HepG2 (cell line): ENCODE measurements around the gene NPPC. TPM values are rescaled to one million over a fixed set of nuclear protein-coding genes. Genes with fewer than 3 reads are reported as not detected.
A peak's percentile ranks its signal among the peaks of the same experiment; 100 is the strongest.

ENCODE experiments used
- ATAC-seq: fragments of 200-7000 bp; cut with Tn5 transposase; 3 replicates; pipeline ENCODE4 v1.9.1; 2020; ENCODE audit warnings: mild to moderate bottlenecking, moderate library complexity
- BruUV-seq: library from RNA; stranded (reverse); fragments of 400-500 nt; replicated peaks from 2 replicates; lab custom pipeline; 2021; lab: Mats Ljungman, UMichigan
- CTCF ChIA-PET: fragments of 300-600 bp; formaldehyde crosslinking; extraction: SDS; loops from one replicate; lab custom pipeline; 2021; ENCODE audit warnings: low total read pairs, inconsistent platforms, low intra/inter-chr PET ratio; lab: Yijun Ruan, JAX
- POLR2A ChIA-PET: fragments of 350-600 bp; sonication (Branson Sonifier 250); formaldehyde crosslinking; loops from one replicate; lab custom pipeline; 2020; ENCODE audit warnings: antibody characterized with exemption, inconsistent platforms; lab: Yijun Ruan, JAX
- DNase-seq: peaks from one replicate; pipeline ENCODE4 v3.0.0-alpha.2; 2015; ENCODE audit warnings: low spot score
- FAIRE-seq: peaks from 3 replicates; lab custom pipeline; 2011; peaks lifted over from hg19 to GRCh38; lab: Jason Lieb, UNC
- H2AFZ ChIP-seq: one replicate; pipeline ENCODE4 v1.6.1; 2011; ENCODE audit warnings: low read length, inconsistent platforms
- H3K27ac ChIP-seq: fragments of 300-600 bp; 3 replicates; pipeline ENCODE4 v1.8.0; 2011; ENCODE audit warnings: mixed run types, mild to moderate bottlenecking, mixed read lengths, low read length, inconsistent platforms; ENCODE audit not compliant: insufficient read depth; ENCODE audit errors: extremely low read length
- H3K27me3 ChIP-seq, 2 experiments: fragments of 200-600 bp in 1 of 2; 2 replicates in 1 of 2; 3 replicates in 1 of 2; pipeline versions ENCODE4 v1.6.0 to v1.8.0; 2011; ENCODE audit warnings: low read length in 2 of 2, mild to moderate bottlenecking in 2 of 2, moderate library complexity in 2 of 2, inconsistent platforms in 1 of 2; ENCODE audit not compliant: insufficient read depth in 2 of 2, control insufficient read depth in 1 of 2
- H3K36me3 ChIP-seq, 2 experiments: fragments of 200-600 bp in 1 of 2; replicated peaks in 1 of 2; 2 replicates in 1 of 2; 3 replicates in 1 of 2; pipeline versions ENCODE4 v1.5.1 to v1.8.0; 2011; ENCODE audit warnings: low read length in 2 of 2, inconsistent platforms in 1 of 2; ENCODE audit not compliant: insufficient read depth in 2 of 2, control insufficient read depth in 1 of 2
- H3K4me1 ChIP-seq: 2 replicates; pipeline ENCODE4 v1.5.1; 2012; ENCODE audit warnings: low read length, inconsistent platforms; ENCODE audit not compliant: insufficient read depth
- H3K4me2 ChIP-seq: 2 replicates; pipeline ENCODE4 v1.6.0; 2011; ENCODE audit warnings: low read depth, low read length, inconsistent platforms
- H3K4me3 ChIP-seq, 3 experiments: fragments of 200-600 bp in 1 of 3; sonication (generic), shearing (Covaris generic) in 1 of 3; replicated peaks in 1 of 3; 2 replicates each; pipeline ENCODE4 v1.5.1; 2011 to 2016; ENCODE audit warnings: low read length in 3 of 3, inconsistent platforms in 2 of 3, low read depth in 2 of 3, mild to moderate bottlenecking in 2 of 3, control low read depth in 1 of 3, mixed read lengths in 1 of 3; ENCODE audit not compliant: insufficient read depth in 1 of 3
- H3K79me2 ChIP-seq: one replicate; pipeline ENCODE4 v1.6.1; 2011; ENCODE audit warnings: low read length, inconsistent platforms; ENCODE audit not compliant: insufficient read depth
- H3K9ac ChIP-seq: 2 replicates; pipeline ENCODE4 v1.6.0; 2011; ENCODE audit warnings: mild to moderate bottlenecking, low read depth, low read length, inconsistent platforms; ENCODE audit not compliant: insufficient read depth
- H3K9me3 ChIP-seq: 2 replicates; pipeline ENCODE4 v1.5.1; 2012; ENCODE audit warnings: mild to moderate bottlenecking, low read length
- H4K20me1 ChIP-seq: 2 replicates; pipeline ENCODE4 v1.6.0; 2011; ENCODE audit warnings: inconsistent platforms, mild to moderate bottlenecking, low read length, moderate library complexity; ENCODE audit not compliant: insufficient read depth
- CREB3 ChIP-seq: sonication (generic); formaldehyde crosslinking; IDR thresholded peaks from 2 replicates; pipeline ENCODE4 v1.5.0; 2020; ENCODE audit warnings: missing genetic modification reagents
- CSRNP2 ChIP-seq: sonication (generic); formaldehyde crosslinking; conservative IDR thresholded peaks from 2 replicates; pipeline ENCODE4 v1.8.0; 2022; ENCODE audit warnings: low read depth, missing genetic modification reagents
- FOSL1 ChIP-seq: sonication (generic); formaldehyde crosslinking; IDR thresholded peaks from 2 replicates; pipeline ENCODE4 v1.9.0; 2021; ENCODE audit warnings: missing genetic modification reagents, borderline replicate concordance
- FOXJ3 ChIP-seq: sonication (generic); formaldehyde crosslinking; IDR thresholded peaks from 2 replicates; pipeline ENCODE4 v1.4.0; 2020; ENCODE audit warnings: missing genetic modification reagents, mild to moderate bottlenecking, borderline replicate concordance
- LCORL ChIP-seq, 2 experiments: fragments of 450-650 bp in 1 of 2; sonication (generic) in 1 of 2; formaldehyde crosslinking in 1 of 2; IDR thresholded peaks; 2 replicates each; pipeline versions ENCODE4 v1.5.0 to v1.6.1; 2017 to 2020; ENCODE audit warnings: antibody characterized with exemption in 1 of 2, missing genetic modification reagents in 1 of 2
- MTA1 ChIP-seq: sonication (generic); formaldehyde crosslinking; IDR thresholded peaks from 2 replicates; pipeline ENCODE4 v1.4.0; 2020; ENCODE audit warnings: missing genetic modification reagents, mild to moderate bottlenecking, borderline replicate concordance
- NR1H2 ChIP-seq: sonication (generic); formaldehyde crosslinking; IDR thresholded peaks from 2 replicates; pipeline ENCODE4 v1.8.1; 2022; ENCODE audit warnings: low read depth, missing genetic modification reagents, borderline replicate concordance
- ONECUT2 ChIP-seq: sonication (generic); formaldehyde crosslinking; IDR thresholded peaks from 2 replicates; pipeline ENCODE4 v1.4.0; 2020; ENCODE audit warnings: missing genetic modification reagents
- SP4 ChIP-seq: sonication (generic); formaldehyde crosslinking; IDR thresholded peaks from 2 replicates; pipeline ENCODE4 v1.8.1; 2023; ENCODE audit warnings: mild to moderate bottlenecking, missing genetic modification reagents
- TAF15 ChIP-seq: fragments of 200-400 bp; formaldehyde crosslinking; IDR thresholded peaks from one replicate; pipeline ENCODE4 v1.6.1; 2018; ENCODE audit warnings: mild to moderate bottlenecking, low read depth, low read length; ENCODE audit not compliant: poor library complexity, severe bottlenecking
- YEATS2 ChIP-seq: sonication (generic); formaldehyde crosslinking; IDR thresholded peaks from 2 replicates; pipeline ENCODE4 v1.4.0; 2020; ENCODE audit warnings: missing genetic modification reagents, borderline replicate concordance
- ZFP82 ChIP-seq: sonication (generic); formaldehyde crosslinking; IDR thresholded peaks from 2 replicates; pipeline ENCODE4 v1.5.1; 2020; ENCODE audit warnings: mild to moderate bottlenecking, missing genetic modification reagents, borderline replicate concordance
- ZNF280B ChIP-seq: sonication (generic); formaldehyde crosslinking; IDR thresholded peaks from 2 replicates; pipeline ENCODE4 v1.5.0; 2020; ENCODE audit warnings: missing genetic modification reagents, mild to moderate bottlenecking, borderline replicate concordance
- ZNF431 ChIP-seq: sonication (generic); formaldehyde crosslinking; IDR thresholded peaks from 2 replicates; pipeline ENCODE4 v1.9.0; 2022; ENCODE audit warnings: missing genetic modification reagents, low read depth, mild to moderate bottlenecking, borderline replicate concordance
- ZNF749 ChIP-seq: sonication (generic); formaldehyde crosslinking; IDR thresholded peaks from 2 replicates; pipeline ENCODE4 v1.8.0; 2022; ENCODE audit warnings: mild to moderate bottlenecking, missing genetic modification reagents, moderate library complexity, borderline replicate concordance
- WGBS: methylation state at CpG from one replicate; pipeline ENCODE4 v1.1.6; 2017; ENCODE audit warnings: low lambda C conversion rate; 5-methylcytosine and 5-hydroxymethylcytosine counted together
- in situ Hi-C: cut with HindIII; loops from 2 replicates; pipeline ENCODE4 v1.10.0; 2017; ENCODE audit warnings: low pct_unique_long_range_greater_than_20kb; ENCODE audit not compliant: extremely low pct_ligation_motif_present
- intact Hi-C: fragments of 100-400 bp; cut with micrococcal nuclease; formaldehyde crosslinking; loops from one replicate; pipeline ENCODE4 v1.10.0; 2022; ENCODE audit not compliant: unreplicated experiment
- polyA plus RNA-seq, 8 experiments: library from polyadenylated mRNA; depleted of rRNA in 3 of 8; stranded (reverse) in 7 of 8; unstranded in 1 of 8; fragments of >200 nt; fragmentation: Illumina TruSeq in 4 of 8; extraction: Trizol in 4 of 8; gene quantifications; 2 replicates each; pipeline versions ENCODE4 v1.2.1 to v1.2.3, GENCODE V29; 2011 to 2016; ENCODE audit warnings: low read depth in 4 of 8, missing spikeins in 1 of 8, mixed read lengths in 1 of 8; ENCODE audit not compliant: insufficient read depth in 1 of 8
- total RNA-seq, 5 experiments: library from RNA; depleted of rRNA; stranded (reverse); fragments of >200 nt; fragmentation: Illumina TruSeq; extraction: Trizol; gene quantifications; 2 replicates each; pipeline ENCODE4 v1.2.3, GENCODE V29; 2016; ENCODE audit warnings: low read depth in 1 of 5

Gene NPPC
- total and polyA plus RNA-seq, 2 of the 13 experiments (the other 11 are each of a cell fraction or from before 2014, with no cell fraction given) = 0.11 TPM; not detected in 1

- ATAC-seq (peak; percentile 66), FAIRE-seq (no peak), DNase-seq (no peak)
- WGBS = 18% methylated on average over 4 of the region's 4 CpGs
- Histone ChIP-seq H4K20me1 (no peaks in the 10 kb centered on the region), H3K9me3 (no peaks in the 10 kb centered on the region), H3K79me2 (no peaks in the 10 kb centered on the region), H3K27ac (no peak overlapping the region), H3K9ac (no peak overlapping the region), H2AFZ (no peak overlapping the region), H3K4me3 (peak overlapping the region in 2 of 3 experiments; percentile 15 to 57; a peak in 2 of 6 replicates), H3K27me3 (peaks cover 5 to 41% of the 10 kb centered on the region in 2 experiments; a peak in 4 of 5 replicates), H3K4me2 (peak overlapping the region; percentile 75), H3K36me3 (no peaks in the 10 kb centered on the region), H3K4me1 (peaks cover 27% of the 10 kb centered on the region)
- no peak for TF ChIP-seq FOXJ3 (CRISPR knock-in tag)
- 0 out of 2 replicates have a peak, but pooled peaks have one; percentile 0 for TF ChIP-seq SP4 (CRISPR knock-in tag)
- TF ChIP-seq ZFP82 (CRISPR knock-in tag) = no peak
- TF ChIP-seq NR1H2 (CRISPR knock-in tag) = no peak
- TF ChIP-seq ONECUT2 (CRISPR knock-in tag) = no peak
- no peak for TF ChIP-seq MTA1 (CRISPR knock-in tag)
- TF ChIP-seq TAF15 = no peak
- 0 out of 2 replicates have a peak, but pooled peaks have one; percentile 11 for TF ChIP-seq YEATS2
- no peak for TF ChIP-seq CREB3 (CRISPR knock-in tag)
- no peak for TF ChIP-seq FOSL1 (CRISPR knock-in tag)
- TF ChIP-seq ZNF431 (CRISPR knock-in tag) = no peak
- 0 out of 2 replicates have a peak, but pooled peaks have one; percentile 74 for TF ChIP-seq ZNF280B (CRISPR knock-in tag)
- TF ChIP-seq LCORL (IDR thresholded peaks at IDR 0.05) = no peak
- TF ChIP-seq LCORL (CRISPR knock-in tag; IDR thresholded peaks at IDR 0.05) = no peak
- no peak for TF ChIP-seq ZNF749 (CRISPR knock-in tag)
- no peak for TF ChIP-seq CSRNP2 (CRISPR knock-in tag)
- CTCF ChIA-PET = no interaction called here
- intact Hi-C loops = no loop called here
- no TSS peak for BruUV-seq
- in situ Hi-C loops = no loop called here
- POLR2A ChIA-PET = interaction anchor here (0.9 to 1.3 kb wide), 3 partner anchors 10 to 26 kb away, joined by 3 to 4 read pairs (median 3); partner anchors contain the start of genes DIS3L2 and NPPC
Measured at GRCh38 chr2:231935207-231935524, 9.0 kb upstream of the NPPC start.
